PFSK-1 (cell line): ENCODE results near the gene DCLRE1A.

Experiments
- FOXP2 ChIP-seq: optimal IDR thresholded peaks from 2 replicates; pipeline ENCODE3; 2011; ENCODE audit warnings: borderline replicate concordance, control low read depth, inconsistent platforms; ENCODE audit not compliant: insufficient read depth; ENCODE audit errors: extremely low read length, extremely low read depth
- POLR2AphosphoS5 ChIP-seq: IDR thresholded peaks from 2 replicates; pipeline ENCODE4 v1.6.1; 2012; ENCODE audit warnings: low read depth, mild to moderate bottlenecking, control low read depth, low read length, moderate library complexity
- REST ChIP-seq, 2 experiments: IDR thresholded peaks; 2 replicates each; pipeline versions ENCODE4 v1.6.1 to v1.8.0; 2011 to 2012; ENCODE audit warnings: low read depth in 2 of 2, low read length in 2 of 2, control low read depth in 1 of 2, inconsistent platforms in 1 of 2, mild to moderate bottlenecking in 1 of 2, moderate library complexity in 1 of 2; ENCODE audit not compliant: insufficient read depth in 1 of 2
- SIN3A ChIP-seq: IDR thresholded peaks from 2 replicates; pipeline ENCODE4 v1.6.1; 2012; ENCODE audit warnings: mild to moderate bottlenecking, low read length, moderate library complexity, borderline replicate concordance; ENCODE audit not compliant: insufficient read depth
- TAF1 ChIP-seq: IDR thresholded peaks from 2 replicates; pipeline ENCODE4 v1.6.1; 2012; ENCODE audit warnings: low read length, control low read depth, borderline replicate concordance; ENCODE audit not compliant: insufficient read depth

Gene DCLRE1A

GRCh38 chr10:113843972-113844485 lies 9.9 kb downstream of the DCLRE1A start:
- no peak for TF ChIP-seq TAF1
- TF ChIP-seq POLR2AphosphoS5, result no peak
- TF ChIP-seq SIN3A, result no peak
- TF ChIP-seq REST (IDR thresholded peaks at IDR 0.05; ENCODE audit: insufficient read depth in 1 of 2, low read depth in 2 of 2, low read length in 2 of 2), result no peak

- no peak for TF ChIP-seq FOXP2
- no peak for TF ChIP-seq SIN3A
- no peak for TF ChIP-seq TAF1
- TF ChIP-seq REST (IDR thresholded peaks at IDR 0.05; ENCODE audit: insufficient read depth in 1 of 2, low read depth in 2 of 2, low read length in 2 of 2), result no peak
- TF ChIP-seq POLR2AphosphoS5, result no peak
These were observed 11.7 kb downstream of the DCLRE1A start for GRCh38 chr10:113842171-113842570.

- no peak for TF ChIP-seq SIN3A
- TF ChIP-seq POLR2AphosphoS5, result no peak
- no peak for TF ChIP-seq REST (IDR thresholded peaks at IDR 0.05; ENCODE audit: insufficient read depth in 1 of 2, low read depth in 2 of 2, low read length in 2 of 2)
- TF ChIP-seq FOXP2, result no peak
- no peak for TF ChIP-seq TAF1
These were observed 28.1 kb downstream of the DCLRE1A start for GRCh38 chr10:113825791-113826190.

- TF ChIP-seq POLR2AphosphoS5 (no peak), REST (IDR thresholded peaks at IDR 0.05; ENCODE audit: insufficient read depth in 1 of 2, low read depth in 2 of 2, low read length in 2 of 2) (no peak), SIN3A (no peak), FOXP2 (no peak), TAF1 (no peak)
These were observed 30.5 kb downstream of the DCLRE1A start for GRCh38 chr10:113823389-113823788.

GRCh38 chr10:113822174-113822573 lies 31.7 kb downstream of the DCLRE1A start:
- TF ChIP-seq POLR2AphosphoS5 (no peak), SIN3A (no peak), REST (IDR thresholded peaks at IDR 0.05; ENCODE audit: insufficient read depth in 1 of 2, low read depth in 2 of 2, low read length in 2 of 2) (no peak), TAF1 (no peak), FOXP2 (no peak)
